Measurements from ENCODE around the gene MAPK1. TPM values are rescaled to one million over a fixed set of nuclear protein-coding genes. Genes with fewer than 3 reads are reported as not detected.
A peak's percentile ranks its signal among the peaks of the same experiment; 100 is the strongest.

The MAPK1 gene
- total and polyA plus RNA-seq, 9 of the 15 experiments (the other 6 are each of a cell fraction or from before 2014, with no cell fraction given), result 46.3 to 575 (median 283) TPM

DNA sequence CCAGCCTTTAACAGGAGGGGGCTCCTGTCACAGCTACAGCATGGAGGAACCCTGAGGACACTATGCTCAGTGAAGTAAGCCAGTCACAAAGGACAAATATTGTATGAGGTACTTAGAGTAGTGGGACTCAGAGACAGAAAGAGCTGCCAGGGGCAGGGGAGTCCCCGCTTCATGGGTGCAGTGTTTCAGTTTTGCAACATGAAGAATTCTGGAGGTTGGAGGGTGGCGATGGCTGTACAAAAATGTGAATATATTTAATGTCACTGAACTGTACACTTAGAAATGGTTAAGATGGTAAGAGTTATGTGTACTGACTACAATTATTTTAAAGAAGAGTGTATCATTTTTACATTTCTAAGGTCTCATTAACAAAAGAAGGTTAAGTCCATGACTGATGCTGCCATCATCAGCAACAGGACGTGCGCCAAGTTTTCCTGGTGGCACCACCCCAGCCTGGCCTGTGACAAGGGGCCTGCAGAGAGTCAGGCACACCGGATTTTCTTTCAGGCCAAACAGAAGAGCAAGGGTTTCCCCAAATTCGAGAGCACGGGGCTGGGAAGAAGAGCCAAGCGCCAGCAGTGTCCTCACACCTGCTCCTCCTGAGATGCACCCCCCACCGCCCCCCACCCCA is 153.9 kb downstream of the MAPK1 start (continued):
- TF ChIP-seq, protein P1, sequence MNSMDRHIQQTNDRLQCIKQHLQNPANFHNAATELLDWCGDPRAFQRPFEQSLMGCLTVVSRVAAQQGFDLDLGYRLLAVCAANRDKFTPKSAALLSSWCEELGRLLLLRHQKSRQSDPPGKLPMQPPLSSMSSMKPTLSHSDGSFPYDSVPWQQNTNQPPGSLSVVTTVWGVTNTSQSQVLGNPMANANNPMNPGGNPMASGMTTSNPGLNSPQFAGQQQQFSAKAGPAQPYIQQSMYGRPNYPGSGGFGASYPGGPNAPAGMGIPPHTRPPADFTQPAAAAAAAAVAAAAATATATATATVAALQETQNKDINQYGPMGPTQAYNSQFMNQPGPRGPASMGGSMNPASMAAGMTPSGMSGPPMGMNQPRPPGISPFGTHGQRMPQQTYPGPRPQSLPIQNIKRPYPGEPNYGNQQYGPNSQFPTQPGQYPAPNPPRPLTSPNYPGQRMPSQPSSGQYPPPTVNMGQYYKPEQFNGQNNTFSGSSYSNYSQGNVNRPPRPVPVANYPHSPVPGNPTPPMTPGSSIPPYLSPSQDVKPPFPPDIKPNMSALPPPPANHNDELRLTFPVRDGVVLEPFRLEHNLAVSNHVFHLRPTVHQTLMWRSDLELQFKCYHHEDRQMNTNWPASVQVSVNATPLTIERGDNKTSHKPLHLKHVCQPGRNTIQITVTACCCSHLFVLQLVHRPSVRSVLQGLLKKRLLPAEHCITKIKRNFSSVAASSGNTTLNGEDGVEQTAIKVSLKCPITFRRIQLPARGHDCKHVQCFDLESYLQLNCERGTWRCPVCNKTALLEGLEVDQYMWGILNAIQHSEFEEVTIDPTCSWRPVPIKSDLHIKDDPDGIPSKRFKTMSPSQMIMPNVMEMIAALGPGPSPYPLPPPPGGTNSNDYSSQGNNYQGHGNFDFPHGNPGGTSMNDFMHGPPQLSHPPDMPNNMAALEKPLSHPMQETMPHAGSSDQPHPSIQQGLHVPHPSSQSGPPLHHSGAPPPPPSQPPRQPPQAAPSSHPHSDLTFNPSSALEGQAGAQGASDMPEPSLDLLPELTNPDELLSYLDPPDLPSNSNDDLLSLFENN (IDR thresholded peaks at IDR 0.05; ENCODE audit: low read depth in 2 of 2, low read length in 2 of 2), result peak in 1 of 2 experiments; percentile 7; a peak in 1 of 4 replicates
- TF ChIP-seq PURB (CRISPR knock-in tag; IDR thresholded peaks at IDR 0.05; ENCODE audit: low read depth), result no peak
- TF ChIP-seq, protein P2, sequence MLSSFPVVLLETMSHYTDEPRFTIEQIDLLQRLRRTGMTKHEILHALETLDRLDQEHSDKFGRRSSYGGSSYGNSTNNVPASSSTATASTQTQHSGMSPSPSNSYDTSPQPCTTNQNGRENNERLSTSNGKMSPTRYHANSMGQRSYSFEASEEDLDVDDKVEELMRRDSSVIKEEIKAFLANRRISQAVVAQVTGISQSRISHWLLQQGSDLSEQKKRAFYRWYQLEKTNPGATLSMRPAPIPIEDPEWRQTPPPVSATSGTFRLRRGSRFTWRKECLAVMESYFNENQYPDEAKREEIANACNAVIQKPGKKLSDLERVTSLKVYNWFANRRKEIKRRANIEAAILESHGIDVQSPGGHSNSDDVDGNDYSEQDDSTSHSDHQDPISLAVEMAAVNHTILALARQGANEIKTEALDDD (IDR thresholded peaks at IDR 0.05), result no peak
- TF ChIP-seq, protein P3, sequence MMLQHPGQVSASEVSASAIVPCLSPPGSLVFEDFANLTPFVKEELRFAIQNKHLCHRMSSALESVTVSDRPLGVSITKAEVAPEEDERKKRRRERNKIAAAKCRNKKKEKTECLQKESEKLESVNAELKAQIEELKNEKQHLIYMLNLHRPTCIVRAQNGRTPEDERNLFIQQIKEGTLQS (IDR thresholded peaks at IDR 0.05), result no peak
- TF ChIP-seq, protein P3 (CRISPR knock-in tag; conservative IDR thresholded peaks at IDR 0.05), result 0 out of 2 replicates have a peak, but pooled peaks have one; percentile 15
- TF ChIP-seq HNRNPUL1 (IDR thresholded peaks at IDR 0.05; ENCODE audit: low read length), result 0 out of 2 replicates have a peak, but pooled peaks have one; percentile 9
